IMR-90 (cell line): ENCODE results near the gene HTT-AS. TPM values are rescaled to one million over a fixed set of nuclear protein-coding genes. Genes with fewer than 3 reads are reported as not detected.
A peak's percentile ranks its signal among the peaks of the same experiment; 100 is the strongest.

Source experiments
- ATAC-seq: fragments of 200-7000 bp; cut with Tn5 transposase; 2 replicates; pipeline ENCODE4 v1.9.1; 2020; ENCODE audit warnings: low read depth, mild to moderate bottlenecking, moderate library complexity
- BruUV-seq: library from RNA; stranded (reverse); fragments of 400-500 nt; replicated peaks from 2 replicates; lab custom pipeline; 2021; lab: Mats Ljungman, UMichigan
- CTCF ChIA-PET: fragments of 300-600 bp; formaldehyde crosslinking; extraction: SDS; loops from one replicate; lab custom pipeline; 2021; ENCODE audit warnings: antibody characterized with exemption; lab: Yijun Ruan, JAX
- POLR2A ChIA-PET: fragments of 300-600 bp; sonication (Branson Sonifier 250); formaldehyde crosslinking; loops from one replicate; lab custom pipeline; 2022; ENCODE audit warnings: antibody characterized with exemption; ENCODE audit not compliant: unreplicated experiment; lab: Charles Lee
- DNase-seq: peaks from one replicate; pipeline ENCODE4 v3.0.0; 2013
- H2AFZ ChIP-seq: replicated peaks from 2 replicates; pipeline ENCODE3; 2013; ENCODE audit warnings: low read length, mild to moderate bottlenecking; ENCODE audit not compliant: poor library complexity
- H2AK5ac ChIP-seq: 2 replicates; pipeline ENCODE4 v1.6.1; 2013; ENCODE audit warnings: low read depth, low read length, inconsistent platforms
- H2AK9ac ChIP-seq: replicated peaks from 2 replicates; pipeline ENCODE3; 2013; ENCODE audit warnings: mild to moderate bottlenecking, low read depth, low read length, moderate library complexity; ENCODE audit not compliant: poor library complexity
- H2BK120ac ChIP-seq: 2 replicates; pipeline ENCODE4 v1.6.1; 2013; ENCODE audit warnings: low read depth, low read length, inconsistent platforms
- H2BK15ac ChIP-seq: 3 replicates; pipeline ENCODE4 v1.6.1; 2013; ENCODE audit warnings: low read depth, low read length, inconsistent platforms
- H2BK20ac ChIP-seq: 2 replicates; pipeline ENCODE4 v1.6.1; 2013; ENCODE audit warnings: low read depth, mild to moderate bottlenecking, inconsistent platforms, low read length, moderate library complexity
- H2BK5ac ChIP-seq: 2 replicates; pipeline ENCODE4 v1.6.1; 2013; ENCODE audit warnings: mild to moderate bottlenecking, low read depth, low read length, inconsistent platforms; ENCODE audit not compliant: poor library complexity, severe bottlenecking
- H3K14ac ChIP-seq: replicated peaks from 2 replicates; pipeline ENCODE4 v1.6.1; 2013; ENCODE audit warnings: low read depth, low read length, inconsistent platforms
- H3K18ac ChIP-seq: 2 replicates; pipeline ENCODE4 v1.6.1; 2013; ENCODE audit warnings: low read depth, low read length, control low read depth
- H3K23ac ChIP-seq: 2 replicates; pipeline ENCODE4 v1.6.1; 2013; ENCODE audit warnings: low read depth, low read length, inconsistent platforms
- H3K27ac ChIP-seq: 2 replicates; pipeline ENCODE4 v1.5.1; 2013; ENCODE audit warnings: mild to moderate bottlenecking, control low read depth, low read length; ENCODE audit not compliant: insufficient read depth
- H3K27me3 ChIP-seq: 2 replicates; pipeline ENCODE4 v1.6.1; 2013; ENCODE audit warnings: low read length; ENCODE audit not compliant: control insufficient read depth, insufficient read depth
- H3K36me3 ChIP-seq: 2 replicates; pipeline ENCODE4 v1.6.1; 2013; ENCODE audit warnings: low read length, mixed read lengths; ENCODE audit not compliant: control insufficient read depth, insufficient read depth
- H3K4ac ChIP-seq: 2 replicates; pipeline ENCODE4 v1.6.1; 2013; ENCODE audit warnings: low read depth, low read length, inconsistent platforms
- H3K4me1 ChIP-seq: 2 replicates; pipeline ENCODE4 v1.6.1; 2013; ENCODE audit warnings: low read length, mixed read lengths; ENCODE audit not compliant: control insufficient read depth, insufficient read depth
- H3K4me2 ChIP-seq: 2 replicates; pipeline ENCODE4 v1.6.1; 2013; ENCODE audit warnings: low read depth, mild to moderate bottlenecking, control low read depth, low read length, moderate library complexity
- H3K4me3 ChIP-seq: 2 replicates; pipeline ENCODE4 v1.5.1; 2013; ENCODE audit warnings: low read depth, mild to moderate bottlenecking, control low read depth, low read length, moderate library complexity; ENCODE audit not compliant: insufficient read depth
- H3K56ac ChIP-seq: 2 replicates; pipeline ENCODE4 v1.6.1; 2013; ENCODE audit warnings: low read length, inconsistent platforms; ENCODE audit not compliant: insufficient read depth; ENCODE audit errors: extremely low read depth
- H3K79me1 ChIP-seq, 2 experiments: 2 replicates each; pipeline ENCODE4 v1.6.1; 2013; ENCODE audit warnings: low read length in 2 of 2, inconsistent platforms in 1 of 2, low read depth in 1 of 2
- H3K9ac ChIP-seq: 2 replicates; pipeline ENCODE4 v1.6.1; 2013; ENCODE audit warnings: low read depth, low read length, control low read depth
- H3K9me1 ChIP-seq: 2 replicates; pipeline ENCODE4 v1.6.1; 2013; ENCODE audit warnings: low read length, inconsistent platforms; ENCODE audit not compliant: insufficient read depth
- H3K9me3 ChIP-seq: 2 replicates; pipeline ENCODE4 v1.6.1; 2013; ENCODE audit warnings: low read length; ENCODE audit not compliant: control insufficient read depth, insufficient read depth
- H4K20me1 ChIP-seq: 2 replicates; pipeline ENCODE4 v1.6.1; 2013; ENCODE audit warnings: low read length, inconsistent platforms; ENCODE audit not compliant: insufficient read depth
- H4K5ac ChIP-seq: 2 replicates; pipeline ENCODE4 v1.6.1; 2013; ENCODE audit warnings: mild to moderate bottlenecking, low read depth, low read length, control low read depth
- H4K8ac ChIP-seq, 2 experiments: 2 replicates each; pipeline ENCODE4 v1.6.1; 2013; ENCODE audit warnings: low read depth in 2 of 2, low read length in 2 of 2, control low read depth in 1 of 2, inconsistent platforms in 1 of 2
- H4K91ac ChIP-seq: 2 replicates; pipeline ENCODE4 v1.6.1; 2013; ENCODE audit warnings: low read depth, low read length, inconsistent platforms; ENCODE audit not compliant: insufficient read depth
- MAFK ChIP-seq: IDR thresholded peaks from 2 replicates; pipeline ENCODE4 v1.6.1; 2012; ENCODE audit warnings: low read depth, low read length, improper control_type of control experiment
- MAZ ChIP-seq: IDR thresholded peaks from 2 replicates; pipeline ENCODE4 v1.6.1; 2012; ENCODE audit warnings: low read depth, mild to moderate bottlenecking, low read length, improper control_type of control experiment, moderate library complexity, borderline replicate concordance
- MXI1 ChIP-seq: IDR thresholded peaks from 2 replicates; pipeline ENCODE4 v1.6.1; 2012; ENCODE audit warnings: low read depth, mild to moderate bottlenecking, low read length, moderate library complexity, borderline replicate concordance
- SMC3 ChIP-seq: fragments of 150-350 bp; IDR thresholded peaks from 2 replicates; pipeline ENCODE4 v1.6.1; 2016; ENCODE audit warnings: low read depth, mild to moderate bottlenecking, antibody characterized with exemption, low read length, moderate library complexity
- WGBS, 2 experiments: methylation state at CpG; one replicate each; pipeline versions ENCODE4 v1.1.5 to v1.1.7; 2013; ENCODE audit warnings: missing lambda C conversion rate in 2 of 2; ENCODE audit not compliant: insufficient read length in 1 of 2; ENCODE audit errors: extremely low coverage in 2 of 2; 5-methylcytosine and 5-hydroxymethylcytosine counted together
- dilution Hi-C: fragments of 300-500 bp; cut with HindIII; formaldehyde crosslinking; loops from one replicate; pipeline ENCODE4 v1.14.3; 2018; ENCODE audit warnings: low sequenced_read_pairs; ENCODE audit not compliant: unreplicated experiment
- in situ Hi-C: fragments of 300-500 bp; cut with MboI; formaldehyde crosslinking; loops from 3 replicates; pipeline ENCODE4 v1.14.3; 2019; ENCODE audit warnings: low sequenced_read_pairs, inconsistent platforms, mixed read lengths
- intact Hi-C: fragments of 100-400 bp; cut with micrococcal nuclease; formaldehyde crosslinking; loops from 2 replicates; pipeline ENCODE4 v1.10.0; 2022
- polyA plus RNA-seq, 3 experiments: library from polyadenylated mRNA; depleted of rRNA; stranded (reverse); fragments of >200 nt; gene quantifications; 2 replicates each; pipeline ENCODE4 v1.2.3, GENCODE V29; 2012; ENCODE audit warnings: low replicate concordance in 1 of 3
- total RNA-seq: library from RNA; depleted of rRNA; stranded (reverse); fragments of >200 nt; gene quantifications from 2 replicates; pipeline ENCODE4 v1.2.3, GENCODE V29; 2012

The HTT-AS gene
- total and polyA plus RNA-seq, 2 of the 4 experiments (the other 2 are of a cell fraction) = not detected

GRCh38 chr4:3123181-3123671, 48.9 kb upstream of the HTT-AS start (continued):
- TF ChIP-seq MAZ = no peak

- H3K18ac ChIP-seq = peak overlapping the region; percentile 8; the same call in 1 of the 2 replicates
These were observed 47.8 kb upstream of the HTT-AS start for GRCh38 chr4:3122081-3122563.

More at GRCh38 chr4:3122081-3122563, 47.8 kb upstream of the HTT-AS start:
- DNase-seq = peak; percentile 81
- Histone ChIP-seq H3K9me1 (peaks cover 4% of the 10 kb centered on the region), H3K79me1 (peaks cover 11 to 17% of the 10 kb centered on the region in 2 experiments; a peak in 2 of 4 replicates), H4K20me1 (peaks cover 5% of the 10 kb centered on the region; the same call in 1 of the 2 replicates), H2AK5ac (peak overlapping the region; percentile 6; the same call in 1 of the 2 replicates), H2BK15ac (peak overlapping the region; percentile 18; the same call in 1 of the 3 replicates), H3K4ac (peak overlapping the region; percentile 75), H3K14ac (peak overlapping the region; percentile 77), H4K5ac (no peak overlapping the region), H3K27ac (peak overlapping the region; percentile 49), H3K9me3 (no peaks in the 10 kb centered on the region), H3K4me2 (no peak overlapping the region), H3K4me3 (no peak overlapping the region), H3K23ac (peak overlapping the region; percentile 91), H4K8ac (peak overlapping the region; percentile 21 to 52; a peak in 3 of 4 replicates), H2AK9ac (peak overlapping the region; percentile 89), H2AFZ (peak overlapping the region; percentile 85), H4K91ac (peak overlapping the region; percentile 4), H2BK20ac (no peak overlapping the region), H3K56ac (no peak overlapping the region), H2BK120ac (peak overlapping the region; percentile 38; the same call in 1 of the 2 replicates), H3K4me1 (peaks cover 6% of the 10 kb centered on the region), H3K9ac (no peak overlapping the region), H2BK5ac (peak overlapping the region; percentile 29), H3K27me3 (no peaks in the 10 kb centered on the region), H3K36me3 (peaks cover 18% of the 10 kb centered on the region)
- CTCF ChIA-PET = interaction anchor here (1.0 to 3.2 kb wide), 3 partner anchors 11 to 15 kb away, joined by 3 to 15 read pairs (median 4); no protein-coding TSS in a partner anchor
- no peak for TF ChIP-seq SMC3
- TF ChIP-seq MXI1 = peak; percentile 88
- 0 out of 2 replicates have a peak, but pooled peaks have one; percentile 19 for TF ChIP-seq MAFK
- ATAC-seq = peak; percentile 70
- dilution Hi-C loops = no loop called here
- POLR2A ChIA-PET = interaction anchor here (0.6 kb wide), 1 partner anchor 171 kb away, joined by 4 read pairs; no protein-coding TSS in a partner anchor
- 17% methylated on average over 3 of the region's 9 CpGs; no CpG with 5 or more reads in 1 of the 2 experiments for WGBS, 2 experiments
- no TSS peak for BruUV-seq
- in situ Hi-C loops = no loop called here
- intact Hi-C loops = loop anchor here (2.0 kb wide), 1 partner anchor 15 kb away; no protein-coding TSS in a partner anchor
